Ramos (cell line): ENCODE data around the gene BTG2.

Experiments used
- in situ Hi-C: fragments of 300-500 bp; cut with MboI; formaldehyde crosslinking; loops from one replicate; pipeline ENCODE4 v1.14.3; 2022; ENCODE audit warnings: low sequenced_read_pairs; ENCODE audit not compliant: unreplicated experiment

Gene BTG2, protein sequence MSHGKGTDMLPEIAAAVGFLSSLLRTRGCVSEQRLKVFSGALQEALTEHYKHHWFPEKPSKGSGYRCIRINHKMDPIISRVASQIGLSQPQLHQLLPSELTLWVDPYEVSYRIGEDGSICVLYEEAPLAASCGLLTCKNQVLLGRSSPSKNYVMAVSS

DNA sequence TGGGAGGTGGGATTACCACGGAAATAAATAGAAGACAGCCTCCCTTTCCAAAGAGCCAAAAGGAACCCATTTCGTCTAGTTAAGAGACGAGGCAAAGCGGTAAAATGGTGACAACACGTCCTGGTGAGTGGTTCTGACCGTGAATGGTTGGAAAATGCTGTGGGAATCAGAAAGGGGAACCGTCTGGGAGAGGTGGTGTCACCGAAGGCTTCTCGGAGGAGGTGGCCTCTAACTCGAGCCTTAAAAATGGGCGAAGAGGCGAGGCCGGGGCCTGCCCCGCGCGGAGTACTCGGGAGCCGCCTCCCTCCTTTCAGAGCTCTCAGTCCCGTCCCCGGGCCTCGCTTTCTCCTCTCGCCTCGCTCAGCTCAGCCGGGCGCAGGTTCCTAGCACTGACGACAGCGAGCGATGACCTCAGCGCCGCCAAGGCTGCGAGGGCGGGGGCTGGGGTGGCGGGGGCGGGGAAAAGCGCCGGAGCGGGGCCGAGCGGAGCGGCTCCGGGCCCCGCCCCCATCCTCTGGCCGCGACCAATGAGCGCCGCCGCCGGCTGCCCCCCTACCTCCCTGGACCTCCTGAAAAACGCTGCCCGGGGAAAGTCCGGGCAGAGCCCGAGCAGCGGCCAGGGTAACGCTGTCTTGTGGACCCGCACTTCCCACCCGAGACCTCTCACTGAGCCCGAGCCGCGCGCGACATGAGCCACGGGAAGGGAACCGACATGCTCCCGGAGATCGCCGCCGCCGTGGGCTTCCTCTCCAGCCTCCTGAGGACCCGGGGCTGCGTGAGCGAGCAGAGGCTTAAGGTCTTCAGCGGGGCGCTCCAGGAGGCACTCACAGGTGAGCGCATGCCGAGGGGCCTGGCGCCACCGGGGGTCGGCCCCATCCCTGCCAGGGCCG lies at the start of gene BTG2:
BTG2 (plus strand) TSS at position 601 of the 890 bp plus-strand sequence; CDS start at position 689, 88 bp downstream.
- in situ Hi-C loops: no loop called here

- in situ Hi-C loops: loop anchor here (25.0 kb wide), 1 partner anchor 881 kb away; no protein-coding TSS in a partner anchor
These were observed 48.7 kb upstream of the BTG2 start for GRCh38 chr1:203256636-203257035.

DNA sequence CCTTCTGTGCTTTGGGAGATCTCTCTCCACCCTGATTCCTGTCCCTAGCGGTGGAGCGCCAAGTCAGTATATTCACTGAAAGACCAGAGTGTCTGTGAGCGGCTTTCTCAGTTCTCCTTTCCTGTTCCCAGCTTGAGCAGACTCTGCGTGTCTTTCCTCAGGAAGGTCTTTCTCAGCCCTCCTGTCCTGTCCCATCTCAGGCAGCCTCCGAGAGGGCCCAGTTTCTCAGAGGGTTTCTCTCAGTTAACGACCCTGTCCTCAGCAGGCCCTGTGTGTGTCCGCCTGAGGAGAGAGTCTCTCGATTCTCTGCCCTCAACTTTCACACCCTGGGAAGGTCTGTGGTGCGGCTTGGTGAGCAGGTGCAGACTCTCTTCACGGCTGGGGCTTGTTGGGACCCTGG lies 41.8 kb upstream of the BTG2 start:
- in situ Hi-C loops: loop anchor here (25.0 kb wide), 1 partner anchor 874 kb away; no protein-coding TSS in a partner anchor

- in situ Hi-C loops: loop anchor here (25.0 kb wide), 1 partner anchor 873 kb away; no protein-coding TSS in a partner anchor
These were observed 41.2 kb upstream of the BTG2 start for GRCh38 chr1:203264052-203264501.

- in situ Hi-C loops: loop anchor here (25.0 kb wide), 1 partner anchor 872 kb away; no protein-coding TSS in a partner anchor
These were observed 39.8 kb upstream of the BTG2 start for GRCh38 chr1:203265541-203265940.

DNA sequence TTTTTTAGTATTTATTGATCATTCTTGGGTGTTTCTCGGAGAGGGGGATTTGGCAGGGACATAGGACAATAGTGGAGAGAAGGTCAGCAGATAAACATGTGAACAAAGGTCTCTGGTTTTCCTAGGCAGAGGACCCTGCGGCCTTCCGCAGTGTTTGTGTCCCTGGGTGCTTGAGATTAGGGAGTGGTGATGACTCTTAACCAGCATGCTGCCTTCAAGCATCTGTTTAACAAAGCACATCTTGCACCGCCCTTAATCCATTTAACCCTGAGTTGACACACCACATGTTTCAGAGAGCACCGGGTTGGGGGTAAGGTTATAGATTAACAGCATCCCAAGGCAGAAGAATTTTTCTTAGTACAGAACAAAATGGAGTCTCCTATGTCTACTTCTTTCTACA lies 39.2 kb upstream of the BTG2 start:
- in situ Hi-C loops: loop anchor here (25.0 kb wide), 1 partner anchor 871 kb away; no protein-coding TSS in a partner anchor

DNA sequence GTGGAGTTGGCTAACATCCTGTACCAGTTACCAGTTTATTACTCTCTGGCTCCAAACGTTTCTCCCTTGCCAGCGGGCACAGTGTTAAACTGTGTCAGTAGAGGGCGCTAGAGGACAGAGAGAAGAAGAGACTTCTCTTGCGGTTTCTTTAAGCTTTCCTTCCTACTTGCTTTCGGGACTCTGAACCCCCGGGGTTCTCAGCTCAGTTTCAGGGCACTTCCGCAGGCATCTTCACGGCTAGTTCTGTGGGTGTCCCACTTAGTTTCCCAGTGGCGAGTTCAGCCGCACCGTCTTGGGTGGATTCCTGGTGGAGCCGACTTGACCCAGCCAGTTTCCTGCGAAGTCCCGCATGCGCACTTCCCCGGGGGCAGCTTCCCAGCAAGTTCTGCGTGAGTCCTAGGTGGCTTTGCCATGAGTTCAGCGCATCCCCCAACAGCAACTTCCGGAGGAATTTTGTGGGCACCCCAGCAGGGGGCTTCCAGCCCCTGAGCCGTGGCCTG lies 37.9 kb upstream of the BTG2 start:
- in situ Hi-C loops: loop anchor here (25.0 kb wide), 1 partner anchor 870 kb away; no protein-coding TSS in a partner anchor

DNA sequence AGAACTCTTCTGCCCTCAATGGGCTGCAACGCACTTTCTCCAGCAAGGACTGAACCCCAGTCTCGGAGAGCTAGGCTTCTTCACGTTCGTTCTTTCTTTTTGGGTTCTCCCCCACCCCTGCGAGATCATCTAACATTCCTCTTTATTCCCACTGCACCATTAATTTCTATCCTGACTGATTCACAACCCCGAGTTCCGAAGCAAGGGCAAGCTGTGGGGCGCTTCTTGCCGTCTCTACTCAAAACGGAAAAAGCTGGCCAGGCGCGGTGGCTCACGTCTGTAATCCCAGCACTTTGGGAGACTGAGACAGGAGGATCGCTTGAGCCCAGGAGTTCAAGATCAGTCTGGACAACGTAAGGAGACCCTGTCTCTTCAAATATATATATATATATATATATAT lies 37.4 kb upstream of the BTG2 start:
- in situ Hi-C loops: loop anchor here (25.0 kb wide), 1 partner anchor 869 kb away; no protein-coding TSS in a partner anchor

- in situ Hi-C loops: loop anchor here (25.0 kb wide), 1 partner anchor 868 kb away; no protein-coding TSS in a partner anchor
These were observed 36.2 kb upstream of the BTG2 start for GRCh38 chr1:203268901-203269653.

DNA sequence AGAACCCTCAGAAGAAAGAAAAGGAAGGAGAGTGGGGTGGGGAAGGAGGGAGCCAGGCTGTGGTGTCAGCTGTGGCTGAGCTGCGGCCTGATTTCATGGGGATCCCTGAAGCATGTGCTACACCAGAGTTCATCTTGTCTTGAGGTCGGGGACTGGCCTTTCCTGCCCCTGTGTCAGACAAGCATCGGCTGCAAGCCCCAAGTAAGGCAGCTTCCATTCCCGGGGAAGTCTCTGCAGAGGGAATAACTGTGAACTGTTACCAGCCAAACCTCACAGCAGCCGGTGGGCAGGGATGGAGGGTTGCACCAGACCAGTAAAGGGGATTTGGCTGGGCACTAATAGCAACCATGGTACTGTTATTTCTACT lies 35.7 kb upstream of the BTG2 start:
- in situ Hi-C loops: loop anchor here (5.0 to 25.0 kb wide), 4 partner anchors 68 to 868 kb away; no protein-coding TSS in a partner anchor

- in situ Hi-C loops: loop anchor here (5.0 to 25.0 kb wide), 4 partner anchors 67 to 867 kb away; no protein-coding TSS in a partner anchor
These were observed 34.9 kb upstream of the BTG2 start for GRCh38 chr1:203270448-203270847.

GRCh38 chr1:203271018-203271743 lies 34.1 kb upstream of the BTG2 start:
- in situ Hi-C loops: loop anchor here (5.0 to 25.0 kb wide), 4 partner anchors 66 to 866 kb away; no protein-coding TSS in a partner anchor

DNA sequence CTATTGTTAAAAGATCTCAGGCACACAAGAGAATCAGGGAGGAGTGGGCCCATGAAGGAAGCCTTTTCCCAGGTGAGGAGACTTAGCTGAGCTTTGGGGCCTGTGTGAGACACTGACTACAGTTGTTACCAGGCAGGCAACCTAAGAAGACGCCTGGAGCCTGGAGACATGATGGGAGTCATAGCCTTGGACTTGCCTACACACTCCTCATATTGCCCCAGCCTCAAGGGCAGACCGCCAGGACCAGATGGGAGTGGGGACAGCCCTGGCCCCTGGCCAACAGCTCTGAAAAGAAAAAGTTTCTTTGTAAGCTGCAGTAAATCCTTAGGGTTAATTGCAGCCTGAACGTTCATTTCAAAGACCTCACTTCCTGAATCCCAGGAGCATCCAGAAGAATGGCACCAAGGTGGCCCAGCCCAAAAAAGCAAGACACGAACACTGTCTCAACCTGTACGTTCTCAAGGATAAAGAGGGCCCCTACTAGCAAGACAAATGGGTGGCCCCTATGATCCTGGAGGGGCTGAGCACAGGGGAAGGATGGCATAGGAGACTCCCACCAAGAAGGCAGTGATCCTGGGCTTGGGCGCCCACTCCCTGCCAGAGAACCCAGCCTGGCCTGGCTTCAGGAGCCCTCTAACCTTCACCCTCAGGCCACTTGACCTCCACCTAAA lies 33.2 kb upstream of the BTG2 start:
- in situ Hi-C loops: loop anchor here (5.0 to 25.0 kb wide), 4 partner anchors 65 to 865 kb away; no protein-coding TSS in a partner anchor

DNA sequence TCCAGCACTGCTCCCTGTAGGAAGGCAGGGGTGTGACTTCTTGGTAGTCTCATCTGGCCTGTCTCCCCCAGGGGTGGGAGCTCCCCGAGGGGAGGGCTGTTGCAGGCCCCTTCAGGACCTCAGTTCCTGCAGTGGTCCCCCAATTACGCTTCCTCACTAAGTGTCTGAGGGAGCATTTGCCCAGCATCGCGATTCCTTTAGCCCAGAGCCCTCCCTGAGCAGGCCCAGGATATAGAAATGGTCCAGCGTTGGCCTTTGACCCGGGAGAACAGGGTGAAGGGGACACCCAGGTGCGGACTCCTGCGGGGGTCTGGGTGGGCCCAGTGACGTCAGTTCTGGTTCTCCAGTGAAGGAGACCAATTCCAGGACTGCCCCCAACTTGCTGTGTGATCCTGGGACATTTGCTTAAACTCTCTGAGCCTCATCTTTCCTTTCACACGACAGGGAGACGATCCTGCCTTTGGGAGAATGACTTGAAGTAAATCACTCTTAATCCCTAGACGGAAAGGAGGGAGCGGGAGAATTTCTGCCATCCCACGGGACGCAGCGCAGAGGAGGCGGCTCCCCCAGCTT lies 32.6 kb upstream of the BTG2 start:
- in situ Hi-C loops: loop anchor here (5.0 to 25.0 kb wide), 4 partner anchors 65 to 865 kb away; no protein-coding TSS in a partner anchor

DNA sequence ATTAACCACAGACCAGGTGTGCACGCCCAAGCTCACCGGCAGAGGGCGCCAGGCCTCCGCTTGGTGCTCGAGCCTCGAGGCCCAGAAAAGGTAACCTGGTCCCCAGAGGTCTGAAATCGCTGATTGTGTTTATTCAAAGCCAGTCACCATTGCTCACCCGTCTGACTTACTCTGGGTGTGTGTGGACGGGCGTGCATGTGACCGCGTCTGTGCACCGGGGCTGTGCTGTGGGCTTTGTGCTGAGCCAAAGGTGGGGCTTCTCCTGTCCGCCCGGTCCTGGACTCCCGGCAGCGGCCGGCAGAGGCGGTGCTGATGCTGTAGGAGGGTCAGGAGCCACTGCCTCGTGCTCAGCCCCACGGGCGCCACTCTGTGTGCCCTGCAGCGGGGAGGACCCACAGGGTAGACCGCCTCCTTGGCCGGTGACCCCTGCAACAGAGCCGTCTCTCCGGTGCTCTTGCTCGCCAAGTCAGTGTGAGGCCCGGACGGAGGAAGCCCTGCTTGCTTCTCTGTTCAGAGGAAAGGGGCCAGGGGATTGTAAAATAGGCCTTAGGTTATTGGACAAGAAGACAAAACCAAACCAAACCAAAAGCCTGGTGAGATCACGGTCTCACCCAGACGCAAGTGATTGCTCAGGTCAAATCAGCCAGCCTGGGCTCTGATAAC lies 32.0 kb upstream of the BTG2 start:
- in situ Hi-C loops: loop anchor here (5.0 to 25.0 kb wide), 4 partner anchors 64 to 864 kb away; no protein-coding TSS in a partner anchor

GRCh38 chr1:203273869-203274602 lies 31.3 kb upstream of the BTG2 start:
- in situ Hi-C loops: loop anchor here (5.0 to 25.0 kb wide), 4 partner anchors 63 to 863 kb away; no protein-coding TSS in a partner anchor
